A549 (cell line): ENCODE results near the gene SKA2. TPM values are rescaled to one million over a fixed set of nuclear protein-coding genes. Genes with fewer than 3 reads are reported as not detected.

ENCODE experiments used
- ATAC-seq, 2 experiments: fragments of 200-7000 bp in 1 of 2; fragments of >200 bp in 1 of 2; cut with Nextera tagmentation in 1 of 2; cut with Tn5 transposase in 1 of 2; 3 replicates each; pipeline versions ENCODE4 v1.8.0 to v1.9.1; 2018 to 2020; ENCODE audit warnings: mild to moderate bottlenecking in 1 of 2, moderate library complexity in 1 of 2
- CTCF ChIA-PET: fragments of 300-600 bp; sonication (Branson Sonifier 250); formaldehyde crosslinking; extraction: SDS; loops from one replicate; lab custom pipeline; 2021; ENCODE audit warnings: antibody characterized with exemption, inconsistent platforms; lab: Yijun Ruan, JAX
- POLR2A ChIA-PET: fragments of 350-600 bp; formaldehyde crosslinking; extraction: SDS; loops from one replicate; lab custom pipeline; 2021; ENCODE audit warnings: antibody characterized with exemption, inconsistent platforms; lab: Yijun Ruan, JAX
- DNase-seq, 2 experiments: peaks; one replicate each; pipeline versions ENCODE4 v3.0.0 to v3.0.0-alpha.2; 2011 to 2016; ENCODE audit warnings: low read depth in 1 of 2, low spot score in 1 of 2
- FAIRE-seq: peaks from 2 replicates; lab custom pipeline; 2011; peaks lifted over from hg19 to GRCh38; lab: Jason Lieb, UNC
- H3K27ac ChIP-seq, 2 experiments: fragments of >200 bp; sonication (Bioruptor Twin); formaldehyde crosslinking; 3 replicates each; pipeline ENCODE4 v1.5.1; 2016 to 2017
- H3K4me1 ChIP-seq: fragments of >200 bp; sonication (Bioruptor Twin); formaldehyde crosslinking; 3 replicates; pipeline ENCODE4 v1.6.1; 2016
- H3K4me2 ChIP-seq: fragments of >200 bp; sonication (Bioruptor Twin); formaldehyde crosslinking; 3 replicates; pipeline ENCODE4 v1.6.1; 2016
- H3K4me3 ChIP-seq: fragments of >200 bp; sonication (Bioruptor Twin); formaldehyde crosslinking; 3 replicates; pipeline ENCODE4 v1.5.1; 2016
- H3K9me3 ChIP-seq: fragments of >200 bp; sonication (Bioruptor Twin); formaldehyde crosslinking; 3 replicates; pipeline ENCODE4 v1.6.1; 2016
- BHLHE40 ChIP-seq: IDR thresholded peaks from 2 replicates; pipeline ENCODE4 v1.6.1; 2012; ENCODE audit warnings: low read depth, low read length, inconsistent platforms
- EP300 ChIP-seq, 2 experiments: fragments of >200 bp; sonication (Bioruptor Twin); formaldehyde crosslinking; IDR thresholded peaks; 2 replicates in 1 of 2; 3 replicates in 1 of 2; pipeline ENCODE4 v1.6.1; 2016 to 2017
- FOSB ChIP-seq: fragments of 250-450 bp; sonication (Bioruptor Pico); IDR thresholded peaks from 2 replicates; pipeline ENCODE4 v1.5.0; 2020; ENCODE audit warnings: mild to moderate bottlenecking, moderate library complexity
- FOXS1 ChIP-seq: fragments of 250-450 bp; sonication (Bioruptor Pico); IDR thresholded peaks from 2 replicates; pipeline ENCODE4 v1.5.0; 2020; ENCODE audit warnings: mild to moderate bottlenecking, moderate library complexity
- HEYL ChIP-seq: fragments of 250-450 bp; sonication (Bioruptor Pico); IDR thresholded peaks from 2 replicates; pipeline ENCODE4 v1.8.0; 2021; ENCODE audit warnings: mild to moderate bottlenecking, moderate library complexity
- HMGXB4 ChIP-seq: fragments of 250-450 bp; sonication (Bioruptor Pico); IDR thresholded peaks from 2 replicates; pipeline ENCODE4 v1.5.0; 2021; ENCODE audit warnings: mild to moderate bottlenecking, moderate library complexity, borderline replicate concordance
- HOXB13 ChIP-seq: fragments of 250-450 bp; sonication (Bioruptor Pico); IDR thresholded peaks from 2 replicates; pipeline ENCODE4 v1.5.0; 2020; ENCODE audit warnings: low read depth, mild to moderate bottlenecking, moderate library complexity
- HOXB5 ChIP-seq: fragments of 250-450 bp; sonication (Bioruptor Pico); IDR thresholded peaks from 2 replicates; pipeline ENCODE4 v1.5.0; 2020; ENCODE audit warnings: mild to moderate bottlenecking, moderate library complexity
- JUN ChIP-seq, 2 experiments: fragments of >200 bp; sonication (Bioruptor Twin); formaldehyde crosslinking; IDR thresholded peaks; 2 replicates in 1 of 2; 3 replicates in 1 of 2; pipeline ENCODE4 v1.6.1; 2016 to 2017
- MAX ChIP-seq: IDR thresholded peaks from 2 replicates; pipeline ENCODE4 v1.6.1; 2012
- MYC ChIP-seq: IDR thresholded peaks from 2 replicates; pipeline ENCODE4 v1.6.1; 2012; ENCODE audit warnings: mild to moderate bottlenecking, inconsistent platforms, low read length, improper control_type of control experiment, borderline replicate concordance
- NPAS2 ChIP-seq: fragments of 250-450 bp; sonication (Bioruptor Pico); IDR thresholded peaks from 2 replicates; pipeline ENCODE4 v1.8.0; 2022; ENCODE audit warnings: mild to moderate bottlenecking, moderate library complexity, borderline replicate concordance
- POLR2A ChIP-seq: IDR thresholded peaks from 2 replicates; pipeline ENCODE4 v1.6.1; 2012; ENCODE audit warnings: mild to moderate bottlenecking, low read length
- POLR2AphosphoS2 ChIP-seq: conservative IDR thresholded peaks from 2 replicates; pipeline ENCODE4 v1.6.1; 2012; ENCODE audit warnings: low read length, improper control_type of control experiment, inconsistent platforms
- RAD21 ChIP-seq, 2 experiments: fragments of >200 bp in 1 of 2; sonication (Bioruptor Twin) in 1 of 2; formaldehyde crosslinking in 1 of 2; IDR thresholded peaks in 1 of 2; conservative IDR thresholded peaks in 1 of 2; 2 replicates in 1 of 2; 3 replicates in 1 of 2; pipeline ENCODE4 v1.6.1; 2012 to 2018; ENCODE audit warnings: inconsistent platforms in 1 of 2
- REST ChIP-seq: fragments of 200-600 bp; sonication (generic); IDR thresholded peaks from 2 replicates; pipeline ENCODE4 v1.6.1; 2016; ENCODE audit warnings: antibody characterized with exemption, mild to moderate bottlenecking, moderate library complexity
- RFX5 ChIP-seq: fragments of 450-650 bp; IDR thresholded peaks from 2 replicates; pipeline ENCODE4 v1.7.1; 2014; ENCODE audit warnings: antibody characterized with exemption, mild to moderate bottlenecking, moderate library complexity
- RNF2 ChIP-seq: fragments of 200-600 bp; sonication (generic); IDR thresholded peaks from 2 replicates; pipeline ENCODE4 v1.6.1; 2016; ENCODE audit warnings: low read depth, mild to moderate bottlenecking, antibody characterized with exemption, moderate library complexity, borderline replicate concordance
- SMC3 ChIP-seq: fragments of >200 bp; sonication (Bioruptor Twin); formaldehyde crosslinking; IDR thresholded peaks from 3 replicates; pipeline ENCODE4 v1.6.1; 2018; ENCODE audit warnings: inconsistent platforms
- SREBF2 ChIP-seq: fragments of 450-650 bp; IDR thresholded peaks from 2 replicates; pipeline ENCODE4 v1.6.1; 2014; ENCODE audit warnings: mild to moderate bottlenecking, moderate library complexity
- TFCP2L1 ChIP-seq: fragments of 250-450 bp; sonication (Bioruptor Pico); IDR thresholded peaks from 2 replicates; pipeline ENCODE4 v1.5.0; 2021; ENCODE audit warnings: mild to moderate bottlenecking
- USF2 ChIP-seq: fragments of 450-650 bp; IDR thresholded peaks from 2 replicates; pipeline ENCODE4 v1.6.1; 2014; ENCODE audit warnings: antibody characterized with exemption
- ZC3H11A ChIP-seq: fragments of 450-650 bp; IDR thresholded peaks from 2 replicates; pipeline ENCODE4 v1.6.1; 2014; ENCODE audit warnings: antibody characterized with exemption, mild to moderate bottlenecking
- ZNF302 ChIP-seq: fragments of 250-450 bp; sonication (Bioruptor Pico); IDR thresholded peaks from 2 replicates; pipeline ENCODE4 v1.9.0; 2021; ENCODE audit warnings: inconsistent platforms, mild to moderate bottlenecking, moderate library complexity
- WGBS: methylation state at CpG from one replicate; pipeline ENCODE4 v1.1.6; 2017; ENCODE audit errors: missing lambda C conversion rate; 5-methylcytosine and 5-hydroxymethylcytosine counted together
- polyA plus RNA-seq, 4 experiments: library from polyadenylated mRNA; depleted of rRNA in 3 of 4; stranded (reverse); fragments of >200 nt; fragmentation: RNase III in 1 of 4; extraction: RNeasy Plus Mini Kit Qiagen cat#74134 plus additional on column Dnase treatment in 1 of 4; gene quantifications; 2 replicates in 3 of 4; 3 replicates in 1 of 4; pipeline ENCODE4 v1.2.3, GENCODE V29; 2011 to 2017
- TF ChIP-seq, protein P1 (sequence below): fragments of 250-450 bp; sonication (Bioruptor Pico); IDR thresholded peaks from 2 replicates; pipeline ENCODE4 v1.5.0; 2020; ENCODE audit warnings: low read depth, mild to moderate bottlenecking, moderate library complexity
- TF ChIP-seq, protein P2 (sequence below): IDR thresholded peaks from 2 replicates; pipeline ENCODE4 v1.6.1; 2012; ENCODE audit warnings: low read depth, borderline replicate concordance
- TF ChIP-seq, protein P3 (sequence below): fragments of >200 bp; sonication (Bioruptor Twin); formaldehyde crosslinking; IDR thresholded peaks from 2 replicates; pipeline ENCODE4 v1.6.1; 2016
- TF ChIP-seq, protein P4 (sequence below): fragments of 150-350 bp; IDR thresholded peaks from 2 replicates; pipeline ENCODE4 v1.6.1; 2014; ENCODE audit warnings: low read depth, mild to moderate bottlenecking, low read length

Gene SKA2
- polyA plus RNA-seq, 2 of the 4 experiments (the other 2 are of a cell fraction), result 59.6 to 147 TPM

DNA sequence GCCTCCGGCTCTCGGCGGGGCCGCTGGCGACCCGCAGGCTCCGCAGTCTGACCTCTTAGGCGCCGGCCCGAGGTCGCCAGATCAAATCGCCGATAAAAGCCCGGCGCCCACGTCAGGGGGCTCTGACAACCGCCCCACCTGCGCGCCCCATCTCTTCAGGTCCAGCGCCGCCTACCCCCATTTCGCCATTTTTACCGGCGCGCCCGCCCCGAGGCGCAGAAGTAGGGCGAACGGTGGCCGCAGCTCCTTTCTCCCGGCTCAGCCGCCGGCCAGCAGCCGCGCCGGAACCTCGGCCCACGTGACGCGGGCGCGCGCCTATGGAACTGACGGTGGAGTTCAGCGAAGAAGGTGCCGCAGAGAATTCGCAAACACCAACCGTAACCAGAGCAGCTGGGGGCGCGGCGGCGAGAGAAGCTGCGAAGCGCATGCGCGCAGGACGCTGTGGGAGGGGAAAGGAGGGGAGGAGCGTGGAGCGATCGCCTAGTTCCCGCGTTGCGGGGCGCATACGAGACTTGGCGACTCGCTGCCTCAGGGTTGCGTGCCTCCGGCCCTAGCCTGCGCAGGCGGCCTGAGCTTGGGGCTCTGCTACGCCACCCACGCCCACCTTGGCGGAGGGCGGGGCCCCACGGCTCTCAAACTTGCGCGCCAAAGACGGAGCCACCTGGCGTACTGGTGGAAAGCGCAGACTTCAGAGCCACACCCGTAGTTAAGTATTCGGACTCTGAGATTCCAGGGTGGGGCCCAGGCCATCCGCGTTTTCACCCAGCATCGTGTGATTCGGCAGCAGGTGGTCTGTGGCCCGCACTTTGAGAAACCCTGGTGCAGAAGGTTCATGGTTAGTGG is 48.3 kb downstream of the SKA2 start, which contains the start of gene TRIM37:
Gene TRIM37, minus strand, starts transcription at position 418 of the 843 bp plus-strand sequence. CDS start 419 bp downstream, outside the sequence.
- H3K4me3 ChIP-seq, result peak within 1 kb of the TSS; percentile 71
- peak within 1 kb of the TSS; percentile 83 for H3K4me2 ChIP-seq
- H3K27ac ChIP-seq, result peak within 1 kb of the TSS; percentile 85 to 90
- DNase-seq (peak; percentile 96 to 100), ATAC-seq (peak; percentile 92 to 97), FAIRE-seq (peak; percentile 94)
- peaks cover 19% of the 10 kb centered on the region; the same call in 2 of the 3 replicates for H3K4me1 ChIP-seq
- 2% methylated on average over 57 of the region's 89 CpGs for whole genome bisulfite sequencing
- no peaks in the 10 kb centered on the region for H3K9me3 ChIP-seq
- CTCF ChIA-PET, result interaction anchor here (0.6 to 2.9 kb wide), 12 partner anchors 11 to 518 kb away, joined by 3 to 15 read pairs (median 4); partner anchors contain the start of gene SKA2
- POLR2A ChIA-PET, result interaction anchor here (0.8 to 2.3 kb wide), 7 partner anchors 12 to 475 kb away, joined by 3 to 27 read pairs (median 6); partner anchors contain the start of genes PRR11, SKA2 and SMG8
- TF ChIP-seq, protein P1, sequence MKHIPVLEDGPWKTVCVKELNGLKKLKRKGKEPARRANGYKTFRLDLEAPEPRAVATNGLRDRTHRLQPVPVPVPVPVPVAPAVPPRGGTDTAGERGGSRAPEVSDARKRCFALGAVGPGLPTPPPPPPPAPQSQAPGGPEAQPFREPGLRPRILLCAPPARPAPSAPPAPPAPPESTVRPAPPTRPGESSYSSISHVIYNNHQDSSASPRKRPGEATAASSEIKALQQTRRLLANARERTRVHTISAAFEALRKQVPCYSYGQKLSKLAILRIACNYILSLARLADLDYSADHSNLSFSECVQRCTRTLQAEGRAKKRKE (CRISPR knock-in tag), result peak; percentile 91
- TF ChIP-seq SMC3 (0 out of 3 replicates have a peak, but pooled peaks have one; percentile 20), SREBF2 (no peak), POLR2AphosphoS2 (0 out of 2 replicates have a peak, but pooled peaks have one; percentile 65), REST (peak; percentile 85), TFCP2L1 (CRISPR knock-in tag) (no peak), USF2 (peak; percentile 97), EP300 (IDR thresholded peaks at IDR 0.05) (no peak), RFX5 (0 out of 2 replicates have a peak, but pooled peaks have one; percentile 40), HEYL (CRISPR knock-in tag) (no peak), BHLHE40 (no peak), ZC3H11A (no peak), RAD21 (conservative IDR thresholded peaks at IDR 0.05 in 1 of 2, IDR thresholded peaks at IDR 0.05 in 1 of 2) (peak in 1 of 2 experiments; percentile 6; a peak in 1 of 5 replicates), MYC (peak; percentile 83; the same call in 1 of the 2 replicates), RNF2 (peak; percentile 57; the same call in 1 of the 2 replicates), NPAS2 (CRISPR knock-in tag) (no peak), MAX (peak; percentile 90), POLR2A (peak; percentile 68), HOXB5 (CRISPR knock-in tag) (peak; percentile 84; the same call in 1 of the 2 replicates), FOSB (CRISPR knock-in tag) (peak; percentile 85), HOXB13 (CRISPR knock-in tag) (0 out of 2 replicates have a peak, but pooled peaks have one; percentile 71), FOXS1 (CRISPR knock-in tag) (0 out of 2 replicates have a peak, but pooled peaks have one; percentile 48), HMGXB4 (no peak; the same call in 1 of the 2 replicates), ZNF302 (peak; percentile 71; the same call in 1 of the 2 replicates), JUN (IDR thresholded peaks at IDR 0.05) (peak in 1 of 2 experiments; percentile 70; a peak in 3 of 5 replicates)
- TF ChIP-seq, protein P2, sequence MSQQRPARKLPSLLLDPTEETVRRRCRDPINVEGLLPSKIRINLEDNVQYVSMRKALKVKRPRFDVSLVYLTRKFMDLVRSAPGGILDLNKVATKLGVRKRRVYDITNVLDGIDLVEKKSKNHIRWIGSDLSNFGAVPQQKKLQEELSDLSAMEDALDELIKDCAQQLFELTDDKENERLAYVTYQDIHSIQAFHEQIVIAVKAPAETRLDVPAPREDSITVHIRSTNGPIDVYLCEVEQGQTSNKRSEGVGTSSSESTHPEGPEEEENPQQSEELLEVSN, result peak; percentile 83; the same call in 1 of the 2 replicates
- TF ChIP-seq, protein P3, sequence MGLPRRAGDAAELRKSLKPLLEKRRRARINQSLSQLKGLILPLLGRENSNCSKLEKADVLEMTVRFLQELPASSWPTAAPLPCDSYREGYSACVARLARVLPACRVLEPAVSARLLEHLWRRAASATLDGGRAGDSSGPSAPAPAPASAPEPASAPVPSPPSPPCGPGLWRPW, result no peak
- TF ChIP-seq, protein P4, sequence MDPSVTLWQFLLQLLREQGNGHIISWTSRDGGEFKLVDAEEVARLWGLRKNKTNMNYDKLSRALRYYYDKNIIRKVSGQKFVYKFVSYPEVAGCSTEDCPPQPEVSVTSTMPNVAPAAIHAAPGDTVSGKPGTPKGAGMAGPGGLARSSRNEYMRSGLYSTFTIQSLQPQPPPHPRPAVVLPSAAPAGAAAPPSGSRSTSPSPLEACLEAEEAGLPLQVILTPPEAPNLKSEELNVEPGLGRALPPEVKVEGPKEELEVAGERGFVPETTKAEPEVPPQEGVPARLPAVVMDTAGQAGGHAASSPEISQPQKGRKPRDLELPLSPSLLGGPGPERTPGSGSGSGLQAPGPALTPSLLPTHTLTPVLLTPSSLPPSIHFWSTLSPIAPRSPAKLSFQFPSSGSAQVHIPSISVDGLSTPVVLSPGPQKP, result no peak
